ENCODE measurements around the gene HSPA1B.
"Not testable (repeated sequence)": the region's sequence is repeated elsewhere in the genome, so short reads cannot be mapped to it uniquely, and the experiment has no call there.

Gene HSPA1B

DNA sequence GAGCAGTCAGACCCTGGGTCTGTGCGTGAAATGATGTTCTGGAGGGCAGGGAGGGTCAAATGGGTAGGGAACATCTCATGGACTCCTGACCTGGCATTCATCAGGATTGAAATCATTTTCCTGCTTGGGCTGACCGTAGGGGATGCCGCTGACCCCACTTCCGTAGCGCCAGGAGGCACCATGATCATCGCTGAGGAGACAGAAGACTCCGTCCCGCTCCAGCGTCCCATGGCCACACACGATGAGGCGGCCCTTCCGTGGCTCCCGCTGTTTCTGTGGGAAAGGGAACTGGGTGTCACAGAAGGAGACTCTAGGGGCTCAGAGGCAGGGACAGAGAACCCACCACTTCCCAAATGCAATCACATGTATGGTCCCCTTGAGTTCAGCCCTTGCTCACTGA, 32.8 kb downstream of the HSPA1B start:
- no peak for ATAC-seq

DNA sequence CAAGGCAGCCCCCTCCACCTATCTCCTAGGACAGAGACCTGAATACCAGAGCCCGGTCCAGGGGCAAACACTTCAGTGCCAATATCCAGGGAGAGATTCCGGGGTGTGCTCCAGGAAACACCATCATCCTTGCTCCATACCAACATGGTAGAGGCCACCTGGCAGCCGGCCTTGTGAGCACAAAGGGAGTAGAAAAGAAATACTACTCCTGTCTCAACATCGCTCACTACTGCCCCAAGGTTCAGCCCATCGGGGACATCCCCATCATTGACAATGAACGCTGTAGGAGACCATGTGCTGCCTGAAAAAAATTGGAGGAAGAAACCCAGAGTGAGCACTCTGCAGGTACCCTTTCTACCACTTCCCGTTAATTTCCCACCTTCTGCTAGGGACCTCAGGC, 33.6 kb downstream of the HSPA1B start:
- ATAC-seq: no peak

DNA sequence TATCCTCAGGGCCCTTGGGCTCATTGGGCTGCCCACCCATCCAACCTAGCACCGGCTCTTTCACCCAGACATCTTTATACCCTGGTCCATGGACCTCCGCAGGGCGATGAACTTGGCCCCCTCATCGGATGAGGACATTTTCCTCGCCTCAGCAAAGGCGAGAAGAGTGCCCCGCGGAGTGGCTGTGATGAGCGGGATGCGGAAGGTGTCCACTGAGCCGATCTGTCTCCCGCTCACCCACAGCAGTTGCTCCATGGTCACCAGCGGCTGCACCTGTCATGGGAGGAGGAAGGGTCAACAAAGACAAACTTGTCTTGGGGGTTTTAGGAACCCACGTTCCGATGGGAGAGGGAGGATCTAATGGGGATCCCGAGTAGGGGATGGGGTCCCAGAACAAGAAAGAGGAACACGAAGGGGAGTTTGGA, 34.4 kb downstream of the HSPA1B start:
- ATAC-seq: no peak

DNA sequence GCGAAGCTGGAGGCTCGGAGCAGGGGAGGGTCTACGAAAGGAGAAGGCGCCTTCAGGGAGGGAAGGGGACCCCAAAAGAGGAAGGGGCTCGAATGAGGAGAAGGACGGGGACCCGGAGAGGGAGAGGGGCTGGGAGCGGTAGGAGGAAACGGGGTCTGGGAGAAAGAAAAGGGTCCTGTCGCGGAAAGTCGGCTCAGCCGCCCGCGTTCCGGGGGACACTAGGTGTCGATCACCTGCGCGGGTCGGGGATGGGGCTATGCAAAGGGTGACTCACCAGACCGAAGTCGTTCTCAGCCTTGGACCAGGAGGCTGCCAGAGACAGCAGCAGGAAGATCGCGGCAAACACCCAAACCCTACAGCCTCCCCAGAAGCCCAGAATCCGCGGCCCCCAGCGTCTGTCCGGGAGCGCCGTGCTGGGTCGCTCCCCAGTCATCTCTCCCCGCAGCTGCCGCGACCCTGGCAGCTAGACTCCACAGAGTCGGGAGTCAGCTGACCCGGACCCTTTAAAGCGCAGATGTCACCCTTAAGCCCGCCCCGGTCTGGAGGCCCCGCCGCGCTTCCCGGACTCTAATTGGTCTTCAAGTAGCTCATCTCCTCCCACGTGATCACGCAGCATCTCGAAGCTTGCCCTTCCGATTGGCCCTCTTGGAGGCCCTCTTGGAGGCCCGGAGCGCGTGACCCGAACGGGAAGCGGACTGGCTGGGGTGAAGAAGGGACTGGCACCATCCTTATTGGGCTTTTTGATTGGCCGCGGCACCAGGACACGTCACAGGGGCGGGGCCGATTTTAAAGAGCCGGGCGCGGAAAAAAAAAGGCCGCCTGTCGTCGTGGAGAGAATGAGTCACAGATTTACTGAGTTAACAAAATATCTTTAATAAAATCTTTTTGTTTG, 35.1 kb downstream of the HSPA1B start, which contains the start of gene NEU1:
Gene NEU1 (minus strand): TSS at position 478 of the 892 bp plus-strand sequence. CDS start 45 bp downstream, at position 433.
- ATAC-seq: peak; percentile 97 to 98

DNA sequence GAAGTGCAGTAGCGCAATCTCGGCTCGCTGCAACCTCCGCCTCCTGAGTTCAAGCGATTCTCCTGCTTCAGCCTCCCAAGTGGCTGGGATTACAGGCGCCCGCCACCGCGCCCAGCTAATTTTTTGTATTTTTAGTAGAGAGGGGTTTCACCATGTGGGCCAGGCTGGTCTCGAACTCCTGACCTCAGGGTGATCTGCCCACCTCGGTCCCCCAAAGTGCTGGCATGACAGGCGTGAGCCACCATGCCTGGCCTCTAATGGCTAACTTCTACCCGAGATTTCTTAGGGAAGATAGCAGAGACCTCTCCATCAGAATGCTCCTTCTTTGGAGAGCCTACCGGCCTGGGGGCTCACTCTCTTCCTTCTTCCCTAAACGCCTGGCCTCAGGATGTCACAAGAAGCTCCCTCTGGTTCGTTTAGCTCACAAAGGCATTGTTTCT, 36.6 kb downstream of the HSPA1B start:
- ATAC-seq: not testable (repeated sequence)

DNA sequence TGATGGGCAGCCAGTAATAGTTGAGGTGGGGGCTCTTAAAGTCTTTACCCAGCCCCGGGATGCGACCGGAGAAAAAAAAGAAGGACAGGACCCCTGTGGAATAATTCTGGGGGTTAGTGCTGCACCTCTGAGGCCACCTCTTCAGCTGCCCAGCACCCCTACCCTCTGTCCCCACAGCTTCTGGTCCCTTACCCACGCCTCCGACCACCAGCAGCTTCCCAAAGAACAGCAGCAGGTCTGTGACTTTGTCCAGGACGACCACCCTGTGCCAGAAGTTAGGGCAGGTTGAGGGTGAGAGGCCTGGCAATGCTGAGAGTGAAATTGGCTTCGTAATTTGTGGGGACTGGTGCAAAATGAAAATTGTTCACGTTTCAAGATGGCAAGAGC, 37.3 kb downstream of the HSPA1B start:
- ATAC-seq: no peak

DNA sequence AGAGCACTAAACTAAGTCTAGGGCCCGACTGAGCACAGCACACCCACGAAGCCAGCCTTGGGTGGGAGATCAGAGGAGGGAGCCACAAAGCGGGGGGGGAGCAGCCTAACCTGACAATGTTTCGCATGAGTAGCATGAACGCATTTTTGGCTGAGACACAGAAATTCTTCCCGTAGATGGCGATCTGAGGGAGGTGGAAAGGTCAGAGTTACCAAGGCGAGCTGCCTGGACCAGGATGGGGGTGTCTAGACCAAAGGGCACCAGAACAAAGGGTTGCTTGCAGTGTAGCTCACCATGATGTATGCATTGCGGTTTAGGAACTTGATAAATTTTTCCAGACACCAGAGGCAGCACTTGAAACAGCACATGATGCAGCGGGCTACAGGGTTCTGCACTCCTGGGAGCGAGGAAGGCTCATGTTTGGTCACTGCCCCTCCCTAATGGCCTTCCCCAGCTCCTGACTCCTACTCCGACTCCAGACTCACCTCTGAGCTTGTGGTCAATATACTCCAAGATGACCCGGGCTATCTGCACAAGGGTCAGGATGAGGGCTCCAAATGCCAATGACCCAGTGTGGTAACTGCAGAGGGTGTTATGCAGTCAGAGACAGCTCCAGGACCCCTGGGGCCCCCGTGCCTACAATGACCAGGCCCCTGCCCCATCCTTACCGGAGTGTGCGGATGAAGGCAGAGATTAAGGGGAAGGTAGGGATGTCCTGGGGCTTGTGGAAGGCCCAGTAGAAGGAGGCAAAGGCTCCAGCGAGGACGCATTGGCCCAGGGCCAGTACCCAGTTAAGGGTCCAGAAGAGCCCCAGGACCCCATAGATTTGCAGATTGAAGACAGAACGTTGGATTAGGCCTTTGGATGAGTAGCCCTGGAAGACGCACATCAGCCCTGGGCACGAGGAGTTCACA, 37.9 kb downstream of the HSPA1B start:
- no peak for ATAC-seq

DNA sequence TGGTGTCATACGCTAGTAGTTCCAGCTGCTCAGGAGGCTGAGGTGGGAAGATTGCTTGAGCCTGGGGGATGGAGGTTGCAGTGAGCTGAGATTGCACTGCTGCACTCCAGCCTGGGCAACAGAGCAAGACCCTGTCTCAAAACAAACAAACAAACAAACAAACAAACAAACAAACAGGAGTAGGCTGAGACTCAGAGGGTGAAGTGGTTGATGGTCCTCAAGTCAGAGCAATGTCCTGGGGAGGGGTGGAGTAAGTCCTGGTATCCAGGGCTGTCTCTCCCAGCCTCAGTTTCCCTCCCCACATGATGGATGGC, 41.1 kb downstream of the HSPA1B start:
- ATAC-seq: not testable (repeated sequence)

DNA sequence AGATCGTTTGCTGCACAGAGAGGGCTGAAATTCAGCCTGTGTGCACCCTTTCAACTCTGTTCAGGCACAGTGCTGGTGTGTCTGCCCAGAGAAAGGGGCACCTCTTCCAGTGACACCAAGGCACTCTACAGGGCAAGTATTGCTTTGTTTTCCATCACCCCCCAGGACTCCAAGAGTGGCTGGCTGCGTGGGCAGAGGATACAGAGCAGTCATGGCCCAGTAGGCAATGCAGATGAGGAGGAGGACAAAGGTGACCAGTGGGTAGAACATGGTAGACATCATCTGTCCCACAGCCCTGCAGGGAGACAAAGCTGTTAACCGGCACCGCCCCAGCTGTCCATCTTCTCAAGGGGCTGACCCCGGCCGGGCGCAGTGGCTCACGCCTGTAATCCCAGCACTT, 41.8 kb downstream of the HSPA1B start:
- no peak for ATAC-seq

DNA sequence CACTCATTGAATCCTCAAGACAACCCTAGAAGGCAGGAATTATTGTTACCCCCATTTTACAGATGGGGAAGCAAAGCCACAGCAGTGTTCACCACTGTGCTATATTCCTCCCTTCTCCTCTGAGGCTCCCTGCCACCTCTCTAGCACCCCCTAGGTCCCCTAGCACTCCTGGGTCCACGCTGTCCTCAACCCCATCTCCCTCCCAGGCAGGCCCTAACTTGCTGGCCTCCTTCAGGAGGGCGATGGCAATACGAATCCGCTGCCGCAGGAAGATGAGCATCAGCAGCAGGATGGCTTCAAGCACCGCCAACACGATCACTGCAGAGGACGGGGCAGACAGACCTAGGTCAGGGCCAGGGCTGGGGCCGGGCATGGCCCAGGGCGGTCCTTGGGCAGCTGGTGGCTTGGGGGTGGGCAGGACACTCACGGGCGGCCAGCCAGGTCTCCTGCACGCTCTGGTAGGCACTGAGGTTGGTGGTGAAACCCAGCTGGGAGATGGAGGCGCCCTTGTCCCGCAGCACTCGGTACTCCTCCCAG, 42.9 kb downstream of the HSPA1B start:
- no peak for ATAC-seq

DNA sequence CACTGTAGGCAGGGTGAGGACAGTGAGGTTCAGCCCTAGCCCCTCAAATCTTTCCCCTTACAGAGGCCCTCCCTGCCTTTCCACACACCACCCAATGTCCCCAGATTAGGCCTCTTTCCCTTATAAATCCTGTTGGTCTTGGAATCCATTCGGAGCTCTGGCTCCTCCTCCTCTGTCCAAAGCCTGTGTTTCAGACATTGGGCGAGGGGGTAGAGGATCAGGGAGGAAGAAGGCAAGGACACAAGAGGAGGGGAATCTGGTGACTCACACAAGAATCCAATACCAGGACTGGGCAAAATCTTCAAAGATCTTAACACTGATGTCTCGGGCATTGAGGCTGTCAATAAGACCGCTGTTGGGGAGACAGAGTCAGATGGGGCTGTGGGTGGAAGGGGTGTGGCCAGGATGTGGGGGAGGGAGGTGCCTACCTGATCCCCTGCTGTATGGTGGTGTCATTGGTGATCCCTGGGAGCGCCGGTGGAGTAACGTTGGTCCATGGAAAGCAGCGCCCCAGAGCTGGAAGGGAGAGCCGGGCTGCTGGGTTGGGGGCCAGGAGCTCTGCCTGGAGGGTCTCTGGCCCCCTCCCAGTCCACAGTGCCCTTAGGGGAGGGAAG, 43.6 kb downstream of the HSPA1B start:
- ATAC-seq: no peak

DNA sequence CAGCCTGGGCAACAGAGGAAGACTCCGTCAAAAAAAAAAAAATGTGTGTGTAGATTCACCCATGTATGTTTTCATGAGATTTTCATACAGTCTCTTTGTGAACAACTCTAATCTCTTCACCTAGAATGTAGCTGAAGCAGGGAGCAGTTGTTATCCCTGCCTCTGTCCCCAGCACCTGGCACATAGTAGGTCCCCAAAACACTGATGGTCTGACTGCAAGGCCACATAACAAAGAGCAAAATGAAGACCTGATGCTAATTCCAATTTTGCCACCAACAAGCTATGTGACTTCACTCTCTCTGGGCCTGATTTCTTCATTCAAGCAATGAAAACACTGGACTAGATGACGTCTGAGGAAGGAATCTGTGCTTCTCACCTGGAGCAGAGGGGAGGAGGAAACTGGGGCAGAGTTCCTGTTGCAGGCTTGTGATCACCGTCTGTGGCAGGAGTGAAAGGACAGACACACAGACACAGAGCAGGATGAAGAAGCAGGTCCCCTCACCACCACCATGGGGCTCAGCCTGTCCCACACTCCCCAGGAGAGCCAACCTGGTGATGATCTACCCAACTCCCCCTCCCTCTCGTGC, 46.6 kb downstream of the HSPA1B start:
- ATAC-seq: no peak

DNA sequence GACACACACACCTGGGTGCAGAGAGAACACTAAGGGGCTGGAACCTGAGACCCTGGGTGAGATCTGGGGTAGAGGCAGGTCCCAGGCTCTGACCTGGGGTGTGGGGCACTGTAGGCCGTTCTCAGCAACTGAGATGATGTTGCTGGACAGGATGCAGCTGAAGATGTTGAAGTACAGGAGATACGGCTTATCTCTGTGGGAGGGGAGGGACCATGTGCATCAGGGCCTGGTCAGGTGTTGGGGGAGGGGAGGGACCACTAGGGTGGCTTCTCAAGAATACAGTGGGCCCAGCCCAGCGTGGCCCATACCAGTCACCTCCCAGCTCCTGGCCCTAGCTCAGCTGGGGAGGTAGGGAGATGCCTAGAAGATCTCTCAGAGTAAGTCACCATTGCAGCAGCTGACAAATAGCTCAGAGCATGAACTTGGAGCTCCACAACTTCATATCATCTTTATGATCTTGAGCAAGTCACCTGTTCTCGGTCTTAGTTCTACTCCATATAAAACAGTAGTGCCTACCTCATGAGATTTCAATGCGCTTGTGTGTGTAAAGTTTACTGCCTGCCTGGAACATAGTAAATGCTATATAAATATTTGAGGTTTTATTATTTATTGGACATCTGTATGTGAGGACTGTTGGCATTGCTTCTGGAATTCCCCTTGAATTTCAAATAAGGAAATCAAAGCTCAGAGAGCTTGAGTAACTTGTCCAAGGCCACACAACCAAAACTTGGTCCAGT, 47.5 kb downstream of the HSPA1B start:
- ATAC-seq: peak in 1 of 2 donors; percentile 7

DNA sequence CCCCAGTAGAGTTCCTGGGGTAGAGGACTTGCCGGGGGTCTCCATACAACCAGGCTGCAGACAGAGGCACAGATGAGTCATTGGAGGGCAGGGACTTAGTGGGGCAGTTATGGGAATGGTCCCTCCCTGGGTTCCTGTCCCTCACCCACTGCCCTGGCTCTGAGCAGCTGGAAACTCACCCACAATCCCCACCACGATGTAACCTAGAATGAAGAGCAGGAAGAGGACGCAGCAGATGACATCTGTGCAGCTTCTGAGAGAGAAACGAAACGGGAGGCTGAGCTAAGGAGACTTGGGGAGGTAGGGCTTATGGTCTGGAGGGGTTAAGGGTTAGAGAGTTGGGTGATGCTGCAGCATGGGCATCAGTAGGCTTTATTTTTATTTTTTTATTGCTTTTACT, 48.3 kb downstream of the HSPA1B start:
- no peak for ATAC-seq

DNA sequence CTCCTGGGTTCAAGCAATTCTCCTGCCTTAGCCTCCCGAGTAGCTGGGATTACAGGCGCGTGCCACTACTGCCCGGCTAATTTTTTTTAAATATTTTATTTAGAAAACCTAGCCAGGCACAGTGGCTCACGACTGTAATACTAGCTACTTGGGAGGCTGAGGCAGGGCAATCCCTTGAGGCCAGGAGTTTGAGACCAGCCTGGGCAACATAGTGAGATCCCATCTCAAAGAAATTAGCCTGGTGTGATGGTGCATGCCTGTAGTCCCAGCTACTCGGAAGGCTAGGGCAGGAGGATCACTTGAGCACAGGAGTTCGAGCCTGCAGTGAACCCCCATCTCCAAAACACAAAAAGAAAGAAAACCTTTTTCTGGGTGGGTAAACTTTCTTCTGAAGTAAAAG, 48.8 kb downstream of the HSPA1B start:
- no peak for ATAC-seq

DNA sequence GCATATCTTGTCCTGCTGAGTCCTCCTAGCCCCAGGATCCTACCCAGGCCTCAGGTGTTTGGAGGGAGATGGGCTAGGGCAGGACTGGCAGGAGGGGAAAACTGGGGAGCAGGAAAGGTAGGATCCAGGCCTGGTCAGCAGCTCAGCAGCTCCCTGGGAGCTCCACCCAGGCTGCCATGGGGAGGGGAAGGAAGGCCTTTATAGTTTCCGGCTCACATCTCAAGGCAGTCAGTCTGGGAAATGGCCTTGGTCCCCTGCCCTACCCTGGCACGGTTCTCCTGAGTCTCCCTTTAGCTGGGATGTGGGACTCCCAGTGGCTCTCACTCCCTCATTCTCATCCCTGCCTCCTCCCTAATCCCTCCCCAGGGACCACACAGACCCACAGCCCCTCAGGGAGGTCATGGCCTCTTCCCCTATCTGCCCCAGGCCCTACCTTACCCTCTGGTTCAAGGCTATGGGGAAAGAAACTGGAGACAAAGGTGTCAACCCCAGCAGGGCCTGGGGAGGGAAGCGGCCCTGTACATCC, 49.6 kb downstream of the HSPA1B start:
- no peak for ATAC-seq

DNA sequence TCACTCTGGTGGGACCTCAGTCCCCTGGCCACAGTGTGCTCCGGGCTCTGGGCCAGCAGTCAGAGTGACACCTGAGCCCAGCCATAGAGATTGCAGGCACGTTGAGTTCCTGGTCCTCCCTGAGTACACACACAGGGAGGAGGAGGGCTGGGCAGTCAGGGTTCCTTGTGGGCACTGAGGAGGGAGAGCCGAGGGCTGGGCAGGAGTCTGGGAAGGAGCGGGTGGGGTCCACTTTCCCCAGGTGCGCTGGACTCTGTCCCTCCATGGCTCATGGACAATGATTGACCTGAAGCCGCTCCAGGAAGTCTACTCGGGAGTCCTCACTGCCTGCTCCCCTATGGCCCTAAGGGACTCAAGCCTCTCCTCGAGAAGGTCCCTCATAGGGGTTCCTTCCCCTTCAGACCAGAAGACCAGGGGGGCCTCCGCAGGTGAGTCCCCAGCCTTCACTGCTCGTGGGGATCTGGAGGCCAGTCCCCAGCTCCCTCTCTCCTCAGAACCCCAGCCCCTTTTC, 50.2 kb downstream of the HSPA1B start:
- ATAC-seq: no peak

DNA sequence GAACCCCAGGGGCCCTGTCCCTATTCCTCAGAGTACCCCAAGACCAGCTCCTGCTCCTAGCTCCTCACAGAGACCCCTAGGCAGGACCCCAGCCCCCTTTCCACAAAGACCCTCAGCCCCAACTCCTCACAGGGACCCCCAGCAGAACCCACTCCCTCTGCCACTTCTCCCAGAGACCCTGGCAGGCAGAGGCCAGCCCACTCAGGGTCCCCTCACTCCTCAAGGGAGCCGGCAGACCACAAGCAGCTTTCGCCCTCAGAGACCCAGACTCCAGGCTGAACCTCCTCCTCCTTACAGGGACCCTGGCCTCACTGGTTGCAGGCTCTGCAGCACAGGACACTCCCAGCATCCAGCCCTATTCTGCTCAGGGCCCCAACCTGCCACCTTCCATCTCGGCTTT, 50.7 kb downstream of the HSPA1B start:
- no peak for ATAC-seq

DNA sequence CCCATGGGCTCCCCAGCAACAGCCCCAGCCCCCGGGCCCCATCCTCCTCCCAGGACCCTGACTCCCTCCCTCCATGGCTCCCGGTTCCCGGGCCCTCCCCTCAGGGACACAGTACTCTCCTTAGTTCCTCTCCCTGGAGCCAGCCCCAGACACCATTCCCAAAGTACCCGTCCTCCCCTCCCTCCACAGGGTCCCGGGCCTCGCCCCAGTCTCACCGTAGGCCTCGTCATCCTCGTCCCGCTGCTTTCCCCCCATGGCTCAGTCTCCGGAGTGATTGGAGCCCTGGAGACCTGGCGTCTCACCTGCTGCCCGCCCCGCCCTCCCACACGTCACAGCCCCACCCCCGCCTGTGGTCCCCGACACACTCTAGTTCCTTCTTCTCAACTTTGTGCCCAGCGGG, 51.2 kb downstream of the HSPA1B start, which contains the start of gene SLC44A4:
Gene SLC44A4 (minus strand): TSS at position 272 of the 400 bp plus-strand sequence. CDS start 17 bp downstream, at position 255.
- ATAC-seq: no peak

DNA sequence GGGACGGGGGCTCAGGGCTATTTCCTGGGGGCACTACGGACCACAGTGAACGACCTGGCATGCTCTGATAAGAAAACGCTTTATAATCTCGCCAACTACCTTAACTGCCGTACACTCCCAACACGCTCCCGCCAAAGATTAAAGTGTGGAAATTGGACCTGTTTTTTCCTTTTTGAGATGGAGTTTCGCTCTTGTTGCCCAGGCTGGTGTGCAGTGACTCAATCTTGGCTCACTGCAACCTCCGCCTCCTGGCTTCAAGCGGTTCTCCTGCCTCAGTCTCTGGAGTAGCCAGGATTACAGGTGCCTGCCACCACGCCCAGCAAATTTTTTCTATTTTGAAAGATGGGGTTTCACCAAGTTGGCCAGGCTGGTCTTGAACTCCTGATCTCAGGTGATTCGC, 51.6 kb downstream of the HSPA1B start:
- no peak for ATAC-seq

Measured in activated CD4-positive, CD25-positive, alpha-beta regulatory T cell treated with anti-CD3 and anti-CD28 coated beads, Interleukin-2, amount 50 U/mL, for 24 hours (primary cell).